CD4-positive, alpha-beta T cell (primary cell): ENCODE data around the gene GAS2L1. TPM values are rescaled to one million over a fixed set of nuclear protein-coding genes. Genes with fewer than 3 reads are reported as not detected.

Source experiments
- ATAC-seq: fragments of 200-7000 bp; cut with Tn5 transposase; one replicate; pipeline ENCODE4 v1.10.0; 2022; ENCODE audit warnings: mild to moderate bottlenecking; ENCODE audit not compliant: poor library complexity
- CTCF ChIA-PET: fragments of 350-600 bp; sonication (Branson Sonifier 250); formaldehyde crosslinking; loops from one replicate; lab custom pipeline; 2021; ENCODE audit warnings: antibody characterized with exemption, inconsistent platforms; lab: Charles Lee
- POLR2A ChIA-PET: fragments of 350-600 bp; sonication (Branson Sonifier 250); formaldehyde crosslinking; loops from one replicate; lab custom pipeline; 2021; ENCODE audit warnings: antibody characterized with exemption, inconsistent platforms; lab: Charles Lee
- DNase-seq, 14 experiments: peaks; one replicate each; pipeline ENCODE4 v3.0.0-alpha.2; 2013 to 2020; ENCODE audit warnings: mixed read lengths in 2 of 14
- H3K27ac ChIP-seq, 2 donors: one replicate each; pipeline versions ENCODE4 v1.5.1 to v1.7.0; 2013; ENCODE audit warnings: low read length in 2 of 2, low read depth in 1 of 2, mild to moderate bottlenecking in 1 of 2
- H3K27me3 ChIP-seq, 2 experiments: 1 replicate in 1 of 2; 2 replicates in 1 of 2; pipeline versions ENCODE4 v1.6.1 to v1.7.0; 2013; ENCODE audit warnings: low read length in 2 of 2, control low read depth in 1 of 2, mild to moderate bottlenecking in 1 of 2, moderate library complexity in 1 of 2; ENCODE audit not compliant: insufficient read depth in 2 of 2, control insufficient read depth in 1 of 2
- H3K36me3 ChIP-seq: one replicate; pipeline ENCODE4 v1.6.1; 2013; ENCODE audit warnings: low read length, control low read depth; ENCODE audit not compliant: insufficient read depth
- H3K4me1 ChIP-seq: one replicate; pipeline ENCODE4 v1.6.1; 2013; ENCODE audit warnings: low read length, control low read depth; ENCODE audit not compliant: insufficient read depth
- H3K4me3 ChIP-seq: one replicate; pipeline ENCODE4 v1.5.1; 2013; ENCODE audit warnings: mild to moderate bottlenecking, low read length, moderate library complexity
- H3K9me3 ChIP-seq, 2 experiments: 1 replicate in 1 of 2; 2 replicates in 1 of 2; pipeline versions ENCODE4 v1.6.1 to v1.7.0; 2013; ENCODE audit warnings: low read length in 2 of 2, mild to moderate bottlenecking in 2 of 2, control low read depth in 1 of 2, moderate library complexity in 1 of 2; ENCODE audit not compliant: control insufficient read depth in 1 of 2, insufficient read depth in 1 of 2
- H3K27ac Mint-ChIP-seq: one replicate; pipeline ENCODE4 v1.8.0; 2020; ENCODE audit warnings: mixed read lengths
- H3K27me3 Mint-ChIP-seq: one replicate; pipeline ENCODE4 v1.8.0; 2021; ENCODE audit warnings: mixed read lengths
- H3K36me3 Mint-ChIP-seq: one replicate; pipeline ENCODE4 v1.8.0; 2021; ENCODE audit warnings: low read depth, mixed read lengths
- H3K4me1 Mint-ChIP-seq: one replicate; pipeline ENCODE4 v1.8.0; 2021; ENCODE audit warnings: low read depth, mixed read lengths
- H3K4me3 Mint-ChIP-seq: one replicate; pipeline ENCODE4 v1.8.0; 2020; ENCODE audit warnings: mild to moderate bottlenecking, mixed read lengths
- H3K9me3 Mint-ChIP-seq: one replicate; pipeline ENCODE4 v1.8.0; 2020; ENCODE audit warnings: mixed read lengths
- CTCF ChIP-seq: fragments of 200-600 bp; IDR thresholded peaks from one replicate; pipeline ENCODE4 v1.8.0; 2022; ENCODE audit warnings: antibody characterized with exemption, mild to moderate bottlenecking
- intact Hi-C, 2 experiments: fragments of 100-400 bp; cut with DNase I in 1 of 2; cut with micrococcal nuclease in 1 of 2; formaldehyde crosslinking; loops; one replicate each; pipeline versions ENCODE4 v1.15.1 to v1.9.0; 2023 to 2025; cut with DNase I, micrococcal nuclease
- total RNA-seq, 174 experiments: library from RNA in 2 of 174; stranded (reverse) in 2 of 174; gene quantifications; one replicate each; pipeline ENCODE4 v1.2.3 and lab custom pipeline; 2021 to 2026

GAS2L1 gene
- total RNA-seq, 2 experiments from 2014 or later: 0.28 to 0.77 TPM

GRCh38 chr22:29300467-29300806 is 6.0 kb upstream of the GAS2L1 start:
- Mint-ChIP-seq H3K4me3 (no peak overlapping the region), H3K27ac (peak overlapping the region; percentile 27), H3K9me3 (no peaks in the 10 kb centered on the region), H3K36me3 (peaks cover 65% of the 10 kb centered on the region), H3K27me3 (peaks cover 5% of the 10 kb centered on the region), H3K4me1 (no peaks in the 10 kb centered on the region)
- H3K4me1 ChIP-seq: no peaks in the 10 kb centered on the region
- ChIA-PET CTCF (no interaction called here), POLR2A (no interaction called here)
- no peak for DNase-seq
- no peak for ATAC-seq
- intact Hi-C loops: no loop called here
- H3K9me3 ChIP-seq: no peaks in the 10 kb centered on the region
- peaks cover 52% of the 10 kb centered on the region for H3K36me3 ChIP-seq
- TF ChIP-seq CTCF: no peak
- peaks cover 5% of the 10 kb centered on the region in 2 experiments for H3K27me3 ChIP-seq
- H3K4me3 ChIP-seq: no peak overlapping the region
- no peak overlapping the region for H3K27ac ChIP-seq

DNA sequence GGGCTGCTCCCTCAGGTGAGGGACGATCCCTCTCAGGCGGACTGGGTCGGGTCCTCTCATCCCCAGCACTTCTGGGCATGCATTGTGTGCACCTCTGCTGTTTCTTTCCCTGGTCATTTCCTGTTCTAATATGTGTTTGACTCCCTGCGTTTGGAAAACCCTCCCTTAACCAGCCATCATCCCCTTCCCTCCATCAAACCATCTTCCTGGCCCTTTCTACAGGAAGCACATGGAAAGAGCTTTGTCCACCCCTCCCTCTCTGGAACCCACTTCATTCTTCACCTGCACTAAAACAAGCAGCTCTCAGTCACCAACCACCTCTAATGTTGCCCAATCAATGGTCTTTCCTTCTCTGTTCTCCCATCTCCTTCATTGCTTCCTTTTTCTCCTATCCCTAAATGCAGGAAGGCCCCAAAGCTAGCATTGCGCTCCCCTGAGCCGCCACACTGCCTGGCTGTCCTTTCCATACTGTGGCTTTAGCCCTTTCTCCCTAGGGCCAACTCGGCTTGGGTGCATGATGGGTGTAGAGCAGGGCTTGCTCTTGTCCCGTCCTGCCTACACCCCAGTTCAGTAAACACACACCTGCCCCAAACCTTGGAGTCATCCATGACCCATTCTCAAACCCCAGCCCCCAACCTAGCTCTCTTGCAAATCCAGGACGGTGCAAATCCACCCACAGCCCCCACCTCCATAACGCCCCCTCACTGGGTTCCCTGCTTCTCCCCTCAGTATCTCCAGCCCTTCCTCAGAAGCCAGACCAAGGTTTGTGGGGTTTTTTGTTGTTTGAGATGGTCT is 5.4 kb upstream of the GAS2L1 start:
- ATAC-seq (peak; percentile 29), DNase-seq (no peak)
- peaks cover 2% of the 10 kb centered on the region for H3K4me1 Mint-ChIP-seq
- Histone ChIP-seq H3K4me1 (peaks cover 4% of the 10 kb centered on the region), H3K4me3 (no peak overlapping the region), H3K27me3 (peaks cover 8 to 10% of the 10 kb centered on the region in 2 experiments), H3K36me3 (peaks cover 46% of the 10 kb centered on the region), H3K9me3 (no peaks in the 10 kb centered on the region), H3K27ac (no peak overlapping the region)
- intact Hi-C loops: no loop called here
- H3K36me3 Mint-ChIP-seq: peaks cover 59% of the 10 kb centered on the region
- no peak for TF ChIP-seq CTCF
- no peak overlapping the region for H3K4me3 Mint-ChIP-seq
- peaks cover 11% of the 10 kb centered on the region for H3K27me3 Mint-ChIP-seq
- CTCF ChIA-PET: no interaction called here
- POLR2A ChIA-PET: no interaction called here
- H3K27ac Mint-ChIP-seq: peak overlapping the region; percentile 27
- no peaks in the 10 kb centered on the region for H3K9me3 Mint-ChIP-seq

GRCh38 chr22:29301716-29302401 is 4.6 kb upstream of the GAS2L1 start:
- no peaks in the 10 kb centered on the region for H3K9me3 Mint-ChIP-seq
- CTCF ChIA-PET: no interaction called here

More at GRCh38 chr22:29301716-29302401, 4.6 kb upstream of the GAS2L1 start:
- Histone ChIP-seq H3K4me3 (no peak overlapping the region), H3K27ac (no peak overlapping the region), H3K4me1 (peaks cover 12% of the 10 kb centered on the region), H3K36me3 (peaks cover 38% of the 10 kb centered on the region), H3K27me3 (peaks cover 8 to 15% of the 10 kb centered on the region in 2 experiments), H3K9me3 (no peaks in the 10 kb centered on the region)
- no peak for ATAC-seq
- Mint-ChIP-seq H3K27ac (no peak overlapping the region), H3K4me3 (no peak overlapping the region), H3K27me3 (peaks cover 16% of the 10 kb centered on the region), H3K4me1 (peaks cover 8% of the 10 kb centered on the region), H3K36me3 (peaks cover 50% of the 10 kb centered on the region)
- intact Hi-C loops: no loop called here
- no peak for DNase-seq
- TF ChIP-seq CTCF: no peak
- POLR2A ChIA-PET: no interaction called here
